Astrocyte (in vitro differentiated cells and primary cell): ENCODE results near the gene RASEF. TPM values are rescaled to one million over a fixed set of nuclear protein-coding genes. Genes with fewer than 3 reads are reported as not detected.

Experiments
- DNase-seq: peaks from one replicate; pipeline ENCODE4 v3.0.0-alpha.2; 2010; ENCODE audit warnings: low read depth
- FAIRE-seq: peaks from 2 replicates; lab custom pipeline; 2011; peaks lifted over from hg19 to GRCh38; lab: Jason Lieb, UNC
- H2AFZ ChIP-seq: 2 replicates; pipeline ENCODE4 v1.6.0; 2012; ENCODE audit warnings: low read depth, low read length, inconsistent platforms
- H3K27ac ChIP-seq: 2 replicates; pipeline ENCODE4 v1.5.1; 2011; ENCODE audit warnings: low read depth, low read length, inconsistent platforms
- H3K27me3 ChIP-seq: 2 replicates; pipeline ENCODE4 v1.6.0; 2011; ENCODE audit warnings: low read length, inconsistent platforms; ENCODE audit not compliant: insufficient read depth
- H3K36me3 ChIP-seq: 2 replicates; pipeline ENCODE4 v1.5.1; 2011; ENCODE audit warnings: low read length, inconsistent platforms; ENCODE audit not compliant: insufficient read depth
- H3K4me1 ChIP-seq: 2 replicates; pipeline ENCODE4 v1.5.1; 2011; ENCODE audit warnings: low read length, inconsistent platforms; ENCODE audit not compliant: insufficient read depth
- H3K4me2 ChIP-seq: 2 replicates; pipeline ENCODE4 v1.6.0; 2012; ENCODE audit warnings: low read length, inconsistent platforms
- H3K4me3 ChIP-seq: 2 replicates; pipeline ENCODE4 v1.5.1; 2011; ENCODE audit warnings: low read depth, mild to moderate bottlenecking, low read length, inconsistent platforms; ENCODE audit not compliant: insufficient read depth
- H3K79me2 ChIP-seq: 2 replicates; pipeline ENCODE4 v1.6.0; 2012; ENCODE audit warnings: mild to moderate bottlenecking, low read length, inconsistent platforms; ENCODE audit not compliant: insufficient read depth
- H3K9ac ChIP-seq: 2 replicates; pipeline ENCODE4 v1.6.0; 2012; ENCODE audit warnings: mild to moderate bottlenecking, low read length, inconsistent platforms
- H3K9me3 ChIP-seq: 2 replicates; pipeline ENCODE4 v1.5.1; 2012; ENCODE audit warnings: low read depth, mild to moderate bottlenecking, low read length, inconsistent platforms; ENCODE audit not compliant: insufficient read depth
- H4K20me1 ChIP-seq: 2 replicates; pipeline ENCODE4 v1.6.0; 2012; ENCODE audit warnings: low read length, inconsistent platforms; ENCODE audit not compliant: insufficient read depth
- H3K27ac Mint-ChIP-seq: one replicate; pipeline ENCODE4 v1.8.0; 2021; ENCODE audit warnings: mild to moderate bottlenecking, mixed read lengths; ENCODE audit not compliant: unreplicated experiment
- H3K27me3 Mint-ChIP-seq: one replicate; pipeline ENCODE4 v1.8.0; 2021; ENCODE audit warnings: low read depth, mixed read lengths; ENCODE audit not compliant: unreplicated experiment
- H3K36me3 Mint-ChIP-seq: one replicate; pipeline ENCODE4 v1.8.0; 2021; ENCODE audit warnings: low read depth, mixed read lengths; ENCODE audit not compliant: unreplicated experiment
- H3K4me1 Mint-ChIP-seq: one replicate; pipeline ENCODE4 v1.8.0; 2021; ENCODE audit warnings: low read depth, mixed read lengths; ENCODE audit not compliant: unreplicated experiment
- H3K4me3 Mint-ChIP-seq: one replicate; pipeline ENCODE4 v1.8.0; 2021; ENCODE audit warnings: mild to moderate bottlenecking, moderate library complexity, mixed read lengths; ENCODE audit not compliant: unreplicated experiment
- H3K9me3 Mint-ChIP-seq: one replicate; pipeline ENCODE4 v1.8.0; 2021; ENCODE audit warnings: mild to moderate bottlenecking, mixed read lengths; ENCODE audit not compliant: unreplicated experiment
- EZH2 ChIP-seq: IDR thresholded peaks from 2 replicates; pipeline ENCODE4 v1.6.1; 2012; ENCODE audit warnings: mild to moderate bottlenecking, low read length, inconsistent platforms; ENCODE audit not compliant: insufficient read depth
- total RNA-seq: library from RNA; stranded (reverse); gene quantifications from 2 replicates; pipeline ENCODE4 v1.2.1, GENCODE V29; 2021
- TF ChIP-seq, protein P1 (sequence below): IDR thresholded peaks from 2 replicates; pipeline ENCODE4 v1.5.1; 2011; ENCODE audit warnings: low read depth, mild to moderate bottlenecking, inconsistent platforms, low read length, moderate library complexity; ENCODE audit not compliant: insufficient read depth

Gene RASEF
- total RNA-seq, 1 donor from 2014 or later = 0.91 TPM

DNA sequence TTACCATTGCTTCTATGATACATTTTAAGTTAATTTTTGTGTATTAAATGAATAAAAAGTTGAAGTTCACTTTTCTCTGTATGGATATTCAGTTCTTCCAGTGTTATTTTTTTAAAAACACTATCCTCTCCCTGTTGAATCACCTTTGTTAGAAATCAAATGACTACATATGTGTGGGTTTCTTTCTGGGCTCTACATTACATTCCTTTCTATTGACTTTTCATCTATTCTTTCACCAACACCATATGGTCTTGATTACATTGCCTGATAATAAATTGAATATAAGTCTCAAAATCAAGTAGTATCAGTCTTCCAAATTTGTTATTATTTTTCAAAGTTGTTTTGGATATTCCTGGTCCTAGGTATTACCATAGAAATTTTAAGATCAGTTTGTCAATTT lies 7.3 kb upstream of the RASEF start:
- Mint-ChIP-seq H3K27ac (no peak overlapping the region), H3K4me3 (no peak overlapping the region), H3K4me1 (peaks cover 11% of the 10 kb centered on the region), H3K36me3 (no peaks in the 10 kb centered on the region), H3K9me3 (peaks cover 5% of the 10 kb centered on the region), H3K27me3 (peaks cover 3% of the 10 kb centered on the region)
- Histone ChIP-seq H3K4me3 (no peak overlapping the region), H3K9ac (no peak overlapping the region), H2AFZ (no peak overlapping the region), H3K27ac (peak overlapping the region; percentile 17), H3K9me3 (no peaks in the 10 kb centered on the region), H3K36me3 (no peaks in the 10 kb centered on the region), H3K4me1 (peaks cover 13% of the 10 kb centered on the region), H4K20me1 (no peaks in the 10 kb centered on the region), H3K79me2 (no peaks in the 10 kb centered on the region), H3K4me2 (peak overlapping the region; percentile 41), H3K27me3 (no peaks in the 10 kb centered on the region)
- peak; percentile 86 for FAIRE-seq
- DNase-seq = peak; percentile 85
- TF ChIP-seq, protein P1, sequence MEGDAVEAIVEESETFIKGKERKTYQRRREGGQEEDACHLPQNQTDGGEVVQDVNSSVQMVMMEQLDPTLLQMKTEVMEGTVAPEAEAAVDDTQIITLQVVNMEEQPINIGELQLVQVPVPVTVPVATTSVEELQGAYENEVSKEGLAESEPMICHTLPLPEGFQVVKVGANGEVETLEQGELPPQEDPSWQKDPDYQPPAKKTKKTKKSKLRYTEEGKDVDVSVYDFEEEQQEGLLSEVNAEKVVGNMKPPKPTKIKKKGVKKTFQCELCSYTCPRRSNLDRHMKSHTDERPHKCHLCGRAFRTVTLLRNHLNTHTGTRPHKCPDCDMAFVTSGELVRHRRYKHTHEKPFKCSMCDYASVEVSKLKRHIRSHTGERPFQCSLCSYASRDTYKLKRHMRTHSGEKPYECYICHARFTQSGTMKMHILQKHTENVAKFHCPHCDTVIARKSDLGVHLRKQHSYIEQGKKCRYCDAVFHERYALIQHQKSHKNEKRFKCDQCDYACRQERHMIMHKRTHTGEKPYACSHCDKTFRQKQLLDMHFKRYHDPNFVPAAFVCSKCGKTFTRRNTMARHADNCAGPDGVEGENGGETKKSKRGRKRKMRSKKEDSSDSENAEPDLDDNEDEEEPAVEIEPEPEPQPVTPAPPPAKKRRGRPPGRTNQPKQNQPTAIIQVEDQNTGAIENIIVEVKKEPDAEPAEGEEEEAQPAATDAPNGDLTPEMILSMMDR = no peak
- TF ChIP-seq EZH2 = no peak

DNA sequence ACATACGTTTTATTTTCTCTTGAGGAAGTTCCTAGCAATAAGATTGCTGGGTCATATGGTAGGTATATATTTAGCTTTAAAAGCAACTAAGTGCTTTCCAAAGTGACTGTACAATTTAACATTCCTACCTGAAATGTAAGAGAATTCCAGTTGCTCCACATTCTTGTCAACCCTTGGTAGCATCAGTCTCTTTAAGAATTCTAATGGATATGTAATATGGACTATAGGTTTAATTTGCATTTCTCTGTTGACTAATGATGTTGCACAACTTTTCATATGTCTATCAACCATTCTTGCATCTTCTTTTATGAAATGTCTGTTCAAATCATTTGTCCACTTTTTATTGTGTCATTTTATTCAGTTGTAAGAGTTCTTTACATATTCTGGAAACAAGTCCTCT lies 6.7 kb upstream of the RASEF start:
- Mint-ChIP-seq H3K4me1 (peaks cover 11% of the 10 kb centered on the region), H3K9me3 (peaks cover 5% of the 10 kb centered on the region), H3K36me3 (no peaks in the 10 kb centered on the region), H3K27me3 (peaks cover 3% of the 10 kb centered on the region), H3K4me3 (no peak overlapping the region), H3K27ac (no peak overlapping the region)
- TF ChIP-seq EZH2 = no peak
- TF ChIP-seq, protein P1 = no peak
- Histone ChIP-seq H3K27me3 (no peaks in the 10 kb centered on the region), H3K9ac (no peak overlapping the region), H3K4me1 (peaks cover 13% of the 10 kb centered on the region), H3K27ac (peak overlapping the region; percentile 17), H3K4me2 (peak overlapping the region; percentile 2), H3K4me3 (no peak overlapping the region), H4K20me1 (no peaks in the 10 kb centered on the region), H3K36me3 (no peaks in the 10 kb centered on the region), H2AFZ (no peak overlapping the region), H3K9me3 (no peaks in the 10 kb centered on the region), H3K79me2 (no peaks in the 10 kb centered on the region)
- DNase-seq = no peak
- FAIRE-seq = peak; percentile 78

DNA sequence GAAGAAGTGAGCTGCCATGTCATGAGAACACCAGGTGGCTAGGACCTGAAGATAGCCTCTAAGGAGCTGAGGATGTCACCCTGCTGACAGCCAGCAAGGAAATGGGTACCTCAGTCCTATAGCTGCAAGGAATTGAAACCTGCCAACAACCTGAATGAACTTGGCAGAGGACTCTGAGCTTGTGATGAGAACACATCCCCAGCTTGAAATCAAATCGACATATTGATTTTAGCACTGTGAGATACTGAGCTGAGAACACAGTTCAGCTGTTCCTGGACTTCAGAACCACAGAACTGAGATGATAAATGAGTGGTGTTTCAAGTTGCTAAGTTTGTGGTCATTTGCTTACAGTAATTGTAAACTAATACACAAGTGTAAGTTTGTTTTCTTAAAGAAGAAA lies 5.5 kb upstream of the RASEF start:
- DNase-seq (peak; percentile 28), FAIRE-seq (no peak)
- H3K27ac Mint-ChIP-seq = no peak overlapping the region
- no peak overlapping the region for H3K4me2 ChIP-seq
- peaks cover 11% of the 10 kb centered on the region for H3K4me1 Mint-ChIP-seq
- no peaks in the 10 kb centered on the region for H3K79me2 ChIP-seq
- no peak overlapping the region for H2AFZ ChIP-seq
- H3K27me3 Mint-ChIP-seq = peaks cover 11% of the 10 kb centered on the region
- peaks cover 13% of the 10 kb centered on the region for H3K4me1 ChIP-seq
- no peaks in the 10 kb centered on the region for H3K36me3 ChIP-seq
- no peaks in the 10 kb centered on the region for H3K9me3 ChIP-seq
- H3K9ac ChIP-seq = no peak overlapping the region
- no peaks in the 10 kb centered on the region for H3K36me3 Mint-ChIP-seq
- peaks cover 4% of the 10 kb centered on the region for H3K27me3 ChIP-seq
- H4K20me1 ChIP-seq = no peaks in the 10 kb centered on the region
- H3K4me3 Mint-ChIP-seq = no peak overlapping the region
- no peak overlapping the region for H3K27ac ChIP-seq
- H3K9me3 Mint-ChIP-seq = peaks cover 5% of the 10 kb centered on the region
- no peak overlapping the region for H3K4me3 ChIP-seq
- TF ChIP-seq, protein P1 = no peak
- no peak for TF ChIP-seq EZH2
